Measurements from ENCODE around the gene PSRC1.

DNA sequence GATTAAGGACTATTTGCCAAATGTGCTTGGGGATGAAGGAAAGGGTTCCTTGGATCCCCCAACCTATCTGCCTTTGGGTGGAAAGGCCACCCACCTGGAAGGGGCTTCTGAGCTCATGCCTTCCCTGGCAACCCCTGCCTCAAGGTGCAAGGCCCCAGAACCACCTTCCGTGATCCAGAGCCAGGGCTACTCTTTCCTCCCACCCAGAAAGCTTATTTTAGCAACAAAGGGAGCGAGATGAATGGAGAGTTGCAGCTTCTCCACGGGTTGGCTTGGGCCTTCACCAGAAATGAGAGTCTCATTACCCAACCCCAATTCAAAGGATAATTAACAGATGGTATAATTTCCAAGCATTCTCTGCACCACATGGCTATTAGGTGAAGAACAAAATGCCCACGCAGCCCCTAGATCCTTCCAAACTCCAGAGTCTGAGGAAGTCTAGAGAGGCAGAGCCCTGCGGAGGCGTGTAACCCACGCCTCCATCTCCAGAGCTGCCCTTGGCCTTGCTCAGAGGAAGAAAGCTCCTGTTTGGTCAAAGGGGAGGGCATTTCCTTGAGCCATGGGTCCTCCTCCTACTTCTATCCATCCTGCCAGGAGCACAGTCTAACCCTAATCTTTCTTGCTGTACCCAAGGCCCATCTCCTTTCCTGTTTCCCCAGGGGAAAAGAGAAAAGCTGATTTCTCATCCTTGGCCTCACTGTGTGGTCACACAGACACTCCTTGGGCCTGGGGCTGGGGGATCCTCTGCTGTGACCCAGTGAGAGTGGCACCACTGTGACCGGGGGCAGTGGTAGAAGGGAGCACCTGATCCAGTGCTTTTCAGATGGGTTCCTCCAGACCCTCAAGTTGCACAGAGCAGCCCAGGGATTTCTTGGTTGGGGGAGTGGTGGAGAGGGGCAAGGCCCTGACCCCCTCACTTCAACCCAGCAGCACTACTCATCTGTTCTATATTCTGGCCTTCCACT, 35.3 kb downstream of the PSRC1 start:
- TF ChIP-seq, protein P1, sequence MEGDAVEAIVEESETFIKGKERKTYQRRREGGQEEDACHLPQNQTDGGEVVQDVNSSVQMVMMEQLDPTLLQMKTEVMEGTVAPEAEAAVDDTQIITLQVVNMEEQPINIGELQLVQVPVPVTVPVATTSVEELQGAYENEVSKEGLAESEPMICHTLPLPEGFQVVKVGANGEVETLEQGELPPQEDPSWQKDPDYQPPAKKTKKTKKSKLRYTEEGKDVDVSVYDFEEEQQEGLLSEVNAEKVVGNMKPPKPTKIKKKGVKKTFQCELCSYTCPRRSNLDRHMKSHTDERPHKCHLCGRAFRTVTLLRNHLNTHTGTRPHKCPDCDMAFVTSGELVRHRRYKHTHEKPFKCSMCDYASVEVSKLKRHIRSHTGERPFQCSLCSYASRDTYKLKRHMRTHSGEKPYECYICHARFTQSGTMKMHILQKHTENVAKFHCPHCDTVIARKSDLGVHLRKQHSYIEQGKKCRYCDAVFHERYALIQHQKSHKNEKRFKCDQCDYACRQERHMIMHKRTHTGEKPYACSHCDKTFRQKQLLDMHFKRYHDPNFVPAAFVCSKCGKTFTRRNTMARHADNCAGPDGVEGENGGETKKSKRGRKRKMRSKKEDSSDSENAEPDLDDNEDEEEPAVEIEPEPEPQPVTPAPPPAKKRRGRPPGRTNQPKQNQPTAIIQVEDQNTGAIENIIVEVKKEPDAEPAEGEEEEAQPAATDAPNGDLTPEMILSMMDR (IDR thresholded peaks at IDR 0.05; ENCODE audit: extremely low read depth in 1 of 2, insufficient read depth in 1 of 2, low read depth in 1 of 2, low read length in 2 of 2) = no peak
- TF ChIP-seq POLR2AphosphoS5 (IDR thresholded peaks at IDR 0.05; ENCODE audit: insufficient read depth, low read depth, low read length) (no peak), MYC (IDR thresholded peaks at IDR 0.05; ENCODE audit: low read depth, low read length) (no peak), EZH2 (IDR thresholded peaks at IDR 0.05; ENCODE audit: borderline replicate concordance, low read depth, low read length, severe bottlenecking) (no peak), GATA2 (IDR thresholded peaks at IDR 0.05; ENCODE audit: insufficient read depth, insufficient read length, low read depth, low read length) (no peak), POLR2A (IDR thresholded peaks at IDR 0.05; ENCODE audit: low read depth, low read length) (no peak), JUN (IDR thresholded peaks at IDR 0.05; ENCODE audit: borderline replicate concordance, insufficient read depth, insufficient read length, low read depth) (no peak), FOS (IDR thresholded peaks at IDR 0.05; ENCODE audit: borderline replicate concordance, insufficient read depth, low read length) (no peak)
- TF ChIP-seq, protein P2, sequence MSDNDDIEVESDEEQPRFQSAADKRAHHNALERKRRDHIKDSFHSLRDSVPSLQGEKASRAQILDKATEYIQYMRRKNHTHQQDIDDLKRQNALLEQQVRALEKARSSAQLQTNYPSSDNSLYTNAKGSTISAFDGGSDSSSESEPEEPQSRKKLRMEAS (IDR thresholded peaks at IDR 0.05; ENCODE audit: insufficient read depth, insufficient read length) = no peak

Measured in endothelial cell of umbilical vein (primary cell).